GM21723 (cell line): Measurements from ENCODE around the gene BBS1.

Experiments
- ATAC-seq: cut with Tn5 transposase; IDR thresholded peaks from one replicate; pipeline ENCODE4 v1.9.1; 2021; ENCODE audit warnings: mild to moderate bottlenecking, moderate library complexity; ENCODE audit not compliant: unreplicated experiment

BBS1 gene

DNA sequence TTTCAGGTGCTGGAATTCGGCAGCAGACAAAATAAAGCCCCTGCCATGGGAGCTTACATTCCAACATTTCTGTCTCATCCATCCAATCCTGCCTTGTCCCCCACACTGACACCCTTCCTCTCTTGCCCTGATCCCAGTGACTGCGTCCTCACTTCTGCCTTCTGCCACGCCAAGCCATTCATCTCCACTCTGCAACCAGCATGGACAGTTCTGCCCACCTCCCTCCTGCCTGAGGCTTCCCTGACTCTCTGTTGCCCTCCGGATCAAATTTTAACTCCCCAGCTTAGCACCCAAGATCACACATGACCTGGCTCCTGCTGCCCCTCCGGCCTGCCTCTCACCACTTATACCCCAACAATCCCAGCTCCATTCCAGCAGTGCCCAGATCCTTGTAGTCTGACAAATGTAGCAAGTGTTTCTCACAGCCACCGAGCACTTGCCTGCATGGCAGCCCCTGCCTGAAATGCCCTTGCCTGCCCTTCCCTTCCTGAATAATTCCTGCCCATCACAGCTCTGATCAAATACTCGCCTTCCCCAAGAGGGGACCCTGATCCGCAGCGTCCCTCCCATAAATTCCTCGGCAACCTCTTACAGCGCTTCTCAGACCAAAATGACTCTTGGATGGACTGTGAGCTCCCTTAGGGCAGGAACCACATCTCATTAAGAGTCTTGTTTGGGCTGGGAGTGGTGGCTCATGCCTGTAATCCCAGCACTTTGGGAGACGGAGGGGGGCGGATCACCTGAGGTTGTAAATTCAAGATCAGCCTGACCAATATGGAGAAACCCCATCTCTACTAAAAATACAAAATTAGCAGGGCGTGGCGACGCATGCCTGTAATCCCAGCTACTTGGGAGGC is 38.6 kb downstream of the BBS1 start:
- ATAC-seq = no peak

DNA sequence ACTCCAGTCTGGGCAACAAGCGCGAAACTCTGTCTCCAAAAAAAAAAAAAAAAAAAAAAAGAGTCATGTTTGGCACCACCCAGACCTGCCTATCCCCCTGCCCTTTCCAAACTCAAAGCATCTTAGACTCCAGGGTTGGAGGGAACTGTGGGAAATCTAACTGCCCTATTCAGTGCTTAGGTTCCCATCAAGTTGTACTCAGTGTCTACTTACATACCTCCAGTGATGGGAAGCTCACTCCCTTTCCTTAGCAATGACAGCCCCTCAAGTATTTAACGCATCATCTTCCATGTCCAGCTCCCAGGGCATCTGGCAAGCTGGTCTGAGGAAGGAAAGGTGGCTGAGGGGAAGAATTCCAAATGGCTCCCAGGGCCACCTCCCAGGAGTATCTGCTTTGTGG is 39.3 kb downstream of the BBS1 start:
- ATAC-seq = no peak

DNA sequence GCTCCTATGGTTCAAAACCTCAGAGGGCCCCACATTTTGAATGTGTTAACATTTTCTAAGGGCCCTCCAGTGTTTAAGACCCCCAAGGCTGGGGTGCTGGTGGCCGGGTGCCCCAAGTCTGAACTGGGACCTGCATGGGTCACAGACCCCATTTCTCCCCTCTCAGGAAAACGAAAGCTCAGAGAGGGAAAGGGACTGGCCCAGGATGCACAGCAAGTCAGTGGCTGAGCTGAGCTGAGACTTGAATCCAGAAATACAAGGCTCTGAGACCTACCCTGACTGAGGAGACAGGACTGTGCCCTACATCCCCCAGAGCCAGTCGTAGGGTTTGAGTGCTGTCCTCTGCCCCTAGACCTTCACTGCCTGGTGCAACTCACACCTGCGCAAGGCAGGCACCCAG is 40.5 kb downstream of the BBS1 start:
- ATAC-seq = no peak

DNA sequence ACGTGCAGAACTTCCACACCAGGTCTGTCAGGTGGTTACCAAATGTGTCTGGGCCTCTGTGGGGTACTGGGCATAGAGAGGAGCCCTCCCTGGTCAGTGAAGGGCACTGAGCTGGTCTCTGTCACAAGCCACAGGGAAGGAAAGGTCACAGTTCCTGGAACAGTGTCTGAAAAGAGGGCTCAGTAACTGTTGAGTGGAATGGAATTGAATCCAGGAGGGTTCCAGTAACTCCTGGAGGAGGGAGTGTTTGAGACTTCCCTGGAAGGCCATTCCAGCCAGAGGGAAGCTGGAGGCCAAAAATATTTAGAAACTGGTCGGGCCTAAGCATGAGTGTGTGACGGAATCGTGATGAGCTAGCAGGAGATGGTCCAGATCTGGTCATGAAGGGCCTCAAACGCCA is 44.2 kb downstream of the BBS1 start:
- ATAC-seq = no peak

DNA sequence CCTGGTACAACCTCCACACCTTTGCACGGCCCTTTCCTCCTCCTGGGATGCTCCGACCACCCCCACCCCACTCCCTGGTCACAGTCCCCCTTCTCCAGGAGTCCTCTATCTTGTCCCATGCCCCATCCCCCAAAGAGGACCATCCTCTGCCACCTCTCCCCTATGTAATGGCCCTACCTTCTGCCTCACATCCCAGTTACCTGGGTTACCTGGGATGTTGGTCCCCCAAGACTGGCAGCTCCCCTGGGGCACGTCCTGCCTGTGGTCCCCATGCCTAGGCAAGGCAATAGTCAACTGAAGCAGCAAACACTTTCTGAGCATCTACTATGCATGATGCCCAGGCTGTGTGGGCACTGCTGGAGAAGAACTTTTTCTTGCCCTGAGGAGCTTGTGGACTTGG is 45.0 kb downstream of the BBS1 start:
- no peak for ATAC-seq

DNA sequence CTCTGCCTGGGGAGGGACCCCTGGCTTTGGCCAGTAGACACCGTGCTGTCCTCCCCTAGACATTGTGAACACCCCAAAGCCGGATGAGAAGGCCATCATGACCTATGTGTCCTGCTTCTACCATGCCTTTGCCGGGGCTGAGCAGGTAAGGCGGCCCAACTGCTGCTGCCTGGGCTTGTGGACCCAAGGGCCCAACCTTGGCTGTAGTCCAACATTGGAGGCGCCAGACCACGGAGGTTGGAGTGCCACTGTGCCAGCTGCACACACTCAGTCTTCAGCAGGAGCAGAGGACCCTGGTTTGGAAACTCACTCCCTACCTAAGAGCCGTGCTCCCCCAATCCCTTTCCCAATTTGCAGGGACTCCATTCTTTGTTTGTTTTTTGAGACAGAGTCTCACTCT is 45.7 kb downstream of the BBS1 start:
- ATAC-seq = no peak

DNA sequence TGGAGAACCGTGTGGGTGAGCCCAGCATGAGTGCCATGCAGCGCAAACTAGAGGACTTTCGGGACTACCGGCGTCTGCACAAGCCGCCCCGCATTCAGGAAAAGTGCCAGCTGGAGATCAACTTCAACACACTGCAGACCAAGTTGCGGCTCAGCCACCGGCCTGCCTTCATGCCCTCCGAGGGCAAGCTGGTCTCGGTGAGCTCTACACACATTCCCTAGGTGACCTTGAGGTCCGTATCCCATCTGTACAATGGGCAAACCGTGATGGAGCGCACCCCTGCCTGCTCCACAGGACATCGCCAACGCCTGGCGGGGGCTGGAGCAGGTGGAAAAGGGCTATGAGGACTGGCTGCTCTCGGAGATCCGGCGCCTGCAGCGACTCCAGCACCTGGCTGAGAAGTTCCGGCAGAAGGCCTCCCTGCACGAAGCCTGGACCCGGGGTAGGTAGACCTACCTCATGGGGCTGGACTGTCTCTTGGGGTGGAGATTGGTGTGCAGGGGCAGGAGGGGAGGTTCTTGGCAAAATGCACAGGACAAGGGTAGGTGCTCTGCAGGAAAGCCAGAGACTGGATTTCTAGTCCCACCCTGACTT is 47.4 kb downstream of the BBS1 start:
- ATAC-seq = no peak

DNA sequence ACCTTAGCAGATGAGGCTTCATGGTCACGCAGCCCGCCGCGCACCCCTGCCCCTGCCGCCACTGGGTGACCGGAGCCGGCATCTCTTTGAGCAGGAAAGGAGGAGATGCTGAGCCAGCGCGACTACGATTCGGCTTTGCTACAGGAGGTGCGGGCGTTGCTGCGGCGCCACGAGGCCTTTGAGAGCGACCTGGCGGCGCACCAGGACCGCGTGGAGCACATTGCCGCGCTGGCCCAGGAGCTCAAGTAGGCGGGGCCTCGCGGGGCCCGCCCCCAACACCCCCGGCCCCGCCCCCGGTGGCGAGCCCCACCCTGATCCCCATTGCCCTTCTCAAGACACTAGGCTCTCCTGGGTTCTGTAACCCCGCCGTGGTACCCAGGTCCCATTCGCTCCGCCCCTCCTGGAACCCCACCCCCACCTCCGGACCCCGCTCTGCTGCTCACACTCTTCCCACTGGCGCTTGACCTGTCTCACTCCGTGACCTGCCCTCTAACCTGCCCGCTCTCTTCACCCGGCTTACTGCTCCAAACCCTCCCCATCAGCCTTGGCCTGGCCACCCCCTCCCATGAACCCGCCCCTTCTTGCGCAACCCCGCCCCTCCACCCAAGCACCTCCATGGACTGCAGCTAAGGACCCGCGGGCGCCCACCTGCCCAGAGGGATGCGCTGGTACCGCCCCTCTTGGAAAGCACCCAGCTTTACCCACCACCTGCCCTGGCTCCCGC is 48.9 kb downstream of the BBS1 start:
- no peak for ATAC-seq

DNA sequence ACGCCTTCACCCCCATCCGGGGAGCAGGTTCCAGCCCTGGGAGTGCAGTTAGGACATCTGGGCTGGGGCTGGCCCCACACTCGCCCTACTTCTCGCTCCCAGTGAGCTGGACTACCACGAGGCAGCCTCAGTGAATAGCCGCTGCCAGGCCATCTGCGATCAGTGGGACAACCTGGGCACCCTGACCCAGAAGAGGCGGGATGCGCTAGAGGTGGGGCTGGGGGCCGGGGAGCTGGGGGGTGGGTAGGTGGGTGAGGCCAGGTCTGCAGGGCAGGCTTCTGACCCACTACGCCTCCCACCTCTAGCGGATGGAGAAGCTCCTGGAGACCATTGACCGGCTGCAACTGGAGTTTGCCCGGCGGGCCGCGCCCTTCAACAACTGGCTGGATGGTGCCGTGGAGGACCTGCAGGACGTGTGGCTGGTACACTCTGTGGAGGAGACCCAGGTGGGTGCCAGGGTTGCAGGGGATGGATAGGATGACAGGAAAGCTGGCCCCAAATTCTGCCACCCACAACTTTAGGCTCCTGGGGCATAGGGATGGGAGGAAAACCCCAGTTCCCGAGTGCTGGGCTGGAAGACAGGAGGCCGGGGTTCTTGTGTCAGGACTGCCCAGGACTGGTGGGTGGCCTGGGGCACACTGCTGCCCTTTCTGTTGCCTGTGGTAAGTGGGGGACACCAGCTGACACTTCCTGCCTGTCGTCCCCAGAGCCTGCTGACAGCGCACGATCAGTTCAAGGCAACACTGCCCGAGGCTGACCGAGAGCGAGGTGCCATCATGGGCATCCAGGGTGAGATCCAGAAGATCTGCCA is 49.6 kb downstream of the BBS1 start:
- ATAC-seq = no peak

DNA sequence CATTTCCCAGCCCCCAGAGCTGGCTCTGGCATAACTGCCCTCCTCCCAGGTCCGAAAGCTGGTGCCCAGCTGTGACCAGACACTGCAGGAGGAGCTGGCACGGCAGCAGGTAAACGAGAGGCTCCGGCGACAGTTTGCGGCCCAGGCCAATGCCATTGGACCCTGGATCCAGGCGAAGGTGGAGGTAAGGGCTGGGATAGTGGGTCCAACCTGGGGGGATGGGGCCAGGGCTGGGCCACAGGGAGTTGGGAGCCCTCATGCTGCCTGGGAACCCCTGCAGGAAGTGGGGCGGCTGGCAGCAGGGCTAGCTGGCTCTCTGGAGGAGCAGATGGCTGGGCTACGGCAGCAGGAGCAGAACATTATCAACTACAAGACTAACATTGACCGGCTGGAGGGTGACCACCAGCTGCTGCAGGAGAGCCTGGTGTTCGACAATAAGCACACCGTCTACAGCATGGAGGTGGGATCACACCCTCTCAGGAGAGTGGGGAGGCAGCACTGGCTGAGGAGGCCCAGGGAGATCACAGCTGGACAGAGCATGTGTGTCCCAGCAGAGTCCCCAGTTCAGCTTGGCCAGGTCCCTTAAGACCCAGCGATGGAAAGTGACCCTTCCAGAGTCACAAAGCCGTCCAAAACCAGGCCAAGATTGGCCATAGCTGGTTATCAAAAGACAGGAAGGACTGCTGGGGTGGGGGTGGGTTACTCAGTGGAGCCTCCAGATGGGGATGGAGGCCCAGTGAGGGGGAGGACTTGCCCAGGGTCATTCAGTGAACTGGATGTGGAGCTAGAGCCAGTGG is 50.9 kb downstream of the BBS1 start:
- no peak for ATAC-seq

DNA sequence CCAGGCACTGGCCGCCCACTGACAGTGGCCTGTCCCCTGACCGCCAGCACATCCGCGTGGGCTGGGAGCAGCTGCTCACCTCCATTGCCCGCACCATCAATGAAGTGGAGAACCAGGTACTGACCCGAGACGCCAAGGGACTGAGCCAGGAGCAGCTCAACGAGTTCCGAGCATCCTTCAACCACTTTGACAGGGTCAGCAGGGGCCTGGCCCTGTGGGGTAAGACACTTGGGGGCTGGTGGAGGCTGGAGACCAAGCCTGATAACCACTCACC is 51.5 kb downstream of the BBS1 start:
- no peak for ATAC-seq

DNA sequence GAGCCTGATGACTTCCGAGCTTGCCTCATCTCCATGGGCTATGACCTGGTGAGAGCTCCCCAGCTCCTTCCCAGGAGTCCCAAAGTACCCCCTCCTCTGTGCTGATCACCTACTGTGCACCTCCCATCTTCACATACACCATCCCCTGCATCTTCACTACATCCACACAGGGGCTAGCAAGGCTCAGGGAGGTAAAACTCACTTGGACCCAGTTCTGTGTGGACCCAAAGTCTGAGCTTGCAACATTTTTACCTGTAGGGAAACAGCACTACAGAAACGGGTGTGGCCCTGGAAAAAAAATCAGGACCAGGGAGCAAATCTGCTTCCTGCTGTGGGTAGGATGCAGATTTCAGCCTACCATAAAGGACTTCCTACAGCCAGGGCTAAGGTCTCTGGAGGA is 51.8 kb downstream of the BBS1 start:
- ATAC-seq = no peak

DNA sequence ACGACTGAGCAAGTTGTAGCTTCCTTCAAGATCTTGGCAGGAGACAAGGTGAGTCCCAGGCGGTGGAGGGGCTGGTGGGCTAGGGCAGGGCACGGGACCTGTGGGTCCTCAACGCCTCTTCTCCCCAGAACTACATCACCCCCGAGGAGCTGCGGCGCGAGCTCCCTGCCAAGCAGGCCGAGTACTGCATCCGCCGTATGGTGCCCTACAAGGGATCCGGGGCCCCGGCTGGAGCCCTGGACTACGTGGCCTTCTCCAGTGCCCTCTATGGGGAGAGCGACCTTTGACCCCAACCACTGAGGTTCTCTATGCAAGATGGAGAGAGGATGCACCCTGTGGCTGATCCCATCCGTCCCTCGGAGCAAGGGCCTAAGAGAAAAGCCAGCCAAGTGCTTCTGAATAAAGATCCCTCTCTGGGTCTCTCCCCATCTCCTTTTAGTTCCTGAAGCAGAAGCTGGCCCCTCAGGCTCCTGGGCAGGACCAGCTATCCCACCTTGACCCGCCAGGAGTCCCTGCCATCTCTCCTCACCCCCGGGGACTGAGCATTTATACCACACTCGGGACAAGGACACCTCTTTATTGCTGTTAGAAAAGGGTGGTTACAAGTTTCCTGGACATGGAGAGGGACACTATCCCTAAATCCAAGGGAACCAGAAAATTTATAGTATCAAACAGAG is 52.6 kb downstream of the BBS1 start:
- no peak for ATAC-seq

DNA sequence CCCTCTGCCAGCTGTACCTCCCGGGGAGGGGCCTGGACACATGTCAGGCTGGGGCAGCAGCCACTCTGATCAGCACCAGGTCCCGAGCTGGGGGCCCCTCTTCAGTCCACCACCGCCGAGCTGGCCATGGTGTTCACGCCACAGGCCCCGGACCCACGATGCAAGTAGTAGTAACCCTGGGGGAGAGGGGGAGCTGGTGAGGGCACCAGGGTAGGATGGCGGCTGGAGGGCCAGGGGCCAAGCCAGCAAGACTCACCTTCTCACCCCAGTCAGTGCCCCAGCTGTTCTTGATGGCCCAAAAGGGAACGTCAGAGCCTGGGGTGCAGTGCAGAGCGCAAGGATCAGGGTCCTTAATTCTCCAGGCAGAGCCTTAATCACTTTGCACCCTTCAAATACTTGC is 53.4 kb downstream of the BBS1 start:
- ATAC-seq = no peak

DNA sequence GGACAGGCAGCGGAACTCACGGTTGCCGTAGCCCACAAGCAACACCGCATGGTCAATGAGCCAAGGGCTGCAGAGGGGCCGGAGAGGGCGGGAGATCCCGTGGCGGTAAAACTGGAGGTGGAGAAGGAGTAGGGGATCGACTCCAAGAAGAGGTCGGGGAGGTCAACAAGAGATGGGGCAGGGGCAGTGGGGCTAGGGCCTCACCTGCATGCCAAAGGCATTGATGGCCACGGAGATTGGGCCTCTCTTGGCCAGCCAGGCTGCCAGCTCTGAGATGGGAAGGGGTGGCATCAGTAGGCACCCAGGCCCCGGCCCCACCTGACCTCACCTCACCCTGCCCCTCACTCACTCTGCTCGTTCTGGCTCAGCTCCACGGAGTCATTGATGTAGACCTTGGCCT is 54.1 kb downstream of the BBS1 start:
- ATAC-seq = no peak

DNA sequence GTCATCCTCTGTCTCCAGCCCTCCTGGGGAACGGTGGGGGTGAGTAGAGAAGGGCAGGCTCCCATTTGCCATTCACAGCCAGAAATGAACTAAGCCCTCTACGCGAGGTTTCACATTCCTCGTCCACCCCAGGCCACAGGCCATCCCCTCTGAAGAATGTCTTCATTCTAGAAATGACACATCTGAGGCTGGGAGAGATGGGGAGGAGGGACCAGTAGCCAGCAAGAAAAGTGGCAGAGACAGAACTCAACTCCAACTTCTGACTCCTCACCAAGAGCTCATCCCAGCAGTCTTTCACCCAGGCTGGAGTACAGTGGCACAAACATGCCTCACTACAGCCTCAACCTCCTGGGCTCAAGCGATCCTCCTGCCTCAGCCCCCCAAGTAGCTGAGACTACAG is 54.5 kb downstream of the BBS1 start:
- no peak for ATAC-seq

DNA sequence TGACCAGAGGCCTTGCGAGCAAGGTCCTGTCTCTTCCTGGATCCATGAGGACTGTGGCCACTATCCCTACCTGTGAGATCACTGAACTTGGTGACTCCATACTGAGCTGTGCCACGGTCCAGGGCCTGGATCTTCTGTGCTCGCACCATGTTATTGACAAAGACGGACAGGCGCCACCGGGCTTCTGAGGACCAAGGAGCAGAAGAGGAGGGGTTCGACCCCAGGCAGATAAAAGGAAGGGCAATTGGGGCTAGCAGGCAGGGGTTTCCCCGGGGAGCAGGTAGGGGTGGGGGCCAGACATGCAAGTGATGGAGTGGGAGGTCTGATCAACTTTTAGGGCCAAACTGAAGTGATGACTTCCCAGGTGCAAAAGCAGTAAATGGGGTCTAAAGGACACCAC is 55.8 kb downstream of the BBS1 start:
- no peak for ATAC-seq

DNA sequence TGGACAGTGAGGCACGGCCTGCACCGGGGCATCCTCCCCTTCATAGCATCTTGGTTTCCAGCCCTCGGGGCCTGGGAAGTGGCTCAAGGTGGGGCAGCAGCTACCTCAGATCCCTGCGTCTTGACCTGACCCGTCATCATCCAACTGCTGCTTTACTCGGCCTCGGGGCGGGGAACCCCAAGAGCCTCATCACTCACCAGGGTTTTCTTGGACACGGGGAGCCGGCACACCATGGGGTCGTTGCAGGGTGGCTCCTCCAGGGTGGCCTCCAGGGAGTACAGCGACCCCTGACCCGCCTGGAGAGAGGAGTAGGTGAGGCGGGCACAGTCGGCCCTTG is 57.3 kb downstream of the BBS1 start:
- ATAC-seq = no peak

DNA sequence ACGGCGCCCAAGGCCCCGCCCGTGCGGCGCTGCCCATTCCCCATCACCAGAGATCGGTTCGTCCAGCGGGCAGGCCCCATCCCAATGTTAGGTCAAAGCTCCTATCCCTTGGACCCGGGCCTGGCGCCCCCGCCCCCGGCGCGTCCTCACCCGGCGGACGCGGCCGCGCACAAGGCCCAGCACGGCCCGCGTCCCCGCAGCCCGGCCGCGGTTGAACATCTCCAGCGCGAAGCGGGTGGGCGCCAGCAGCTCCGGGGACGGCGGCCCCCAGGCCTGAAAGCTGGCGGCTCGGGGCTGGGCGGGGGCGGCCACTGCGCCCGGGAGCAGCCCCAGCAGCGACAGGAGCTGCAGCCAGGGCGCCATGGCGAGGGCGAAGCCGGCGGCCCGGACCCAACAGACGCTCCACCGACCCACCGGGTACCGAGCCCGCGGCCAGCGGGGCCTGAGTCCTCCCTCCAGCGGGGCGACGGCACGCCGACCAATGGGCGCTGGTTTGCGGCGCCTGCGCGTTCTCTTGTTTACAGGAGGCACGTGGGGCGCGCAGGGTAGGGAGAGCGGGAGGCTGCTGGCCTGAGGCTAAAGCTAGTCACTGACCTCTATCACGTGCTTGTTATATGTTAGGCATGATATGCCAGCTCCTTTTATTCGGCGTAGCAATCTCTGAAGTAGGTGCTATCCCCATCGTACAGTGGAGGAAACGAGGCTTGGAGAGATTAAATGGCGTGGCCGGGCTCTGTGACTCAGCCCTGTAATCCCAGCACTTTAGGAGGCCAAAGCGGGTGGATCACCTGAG is 57.9 kb downstream of the BBS1 start, which contains the start of gene CTSF:
Gene CTSF, minus strand, starts transcription at position 483 of the 793 bp plus-strand sequence. Its CDS starts 120 bp downstream, at position 363.
- no peak for ATAC-seq
